Measurements from ENCODE around the gene MCMBP. TPM values are rescaled to one million over a fixed set of nuclear protein-coding genes. Genes with fewer than 3 reads are reported as not detected.

The MCMBP gene
- total RNA-seq, 1 experiment from 2014 or later = 46.3 TPM

DNA sequence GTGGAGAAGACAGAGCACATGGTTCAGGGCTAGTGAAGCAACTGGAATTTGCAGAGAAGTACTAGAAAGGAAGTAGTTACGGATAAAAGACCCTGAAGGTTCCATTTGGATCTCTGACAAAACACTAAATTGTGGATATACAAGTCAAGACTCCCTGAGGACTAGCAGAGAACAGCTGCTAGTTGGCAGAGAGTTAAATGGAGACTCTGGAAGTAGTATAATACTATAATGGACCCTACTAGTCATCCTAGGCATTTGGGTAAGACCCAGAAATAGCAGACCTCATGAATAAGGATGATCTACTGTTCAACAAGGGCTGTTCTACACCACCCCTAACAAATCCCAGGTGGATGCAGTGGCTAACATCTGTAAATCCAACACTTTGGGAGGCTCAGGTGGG, 19.1 kb downstream of the MCMBP start:
- DNase-seq = no peak
- Histone ChIP-seq H3K9me3 (no peaks in the 10 kb centered on the region), H3K4me3 (no peak overlapping the region), H3K27me3 (no peaks in the 10 kb centered on the region), H3K36me3 (peaks cover 80% of the 10 kb centered on the region)

DNA sequence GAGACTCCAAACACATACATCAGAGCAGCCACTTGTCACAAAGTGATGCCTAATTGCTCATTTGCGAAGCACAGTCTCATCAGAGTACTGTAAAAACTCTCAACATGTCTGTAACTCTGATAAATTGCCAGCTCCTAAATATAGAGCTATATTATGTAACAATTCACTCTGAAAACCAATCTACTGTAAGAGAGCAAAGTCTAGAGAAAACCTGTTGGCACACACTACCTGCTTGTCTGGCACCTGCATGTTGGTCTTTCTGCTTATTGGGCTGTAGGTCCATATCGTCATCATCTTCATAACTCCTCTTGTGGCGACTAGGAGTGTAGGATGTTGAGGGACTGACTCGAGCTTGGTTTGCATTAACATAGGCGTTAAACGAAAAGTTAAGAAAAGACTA, 19.8 kb downstream of the MCMBP start:
- no peak overlapping the region for H3K4me3 ChIP-seq
- no peaks in the 10 kb centered on the region for H3K27me3 ChIP-seq
- H3K36me3 ChIP-seq = peaks cover 78% of the 10 kb centered on the region

GRCh38 chr10:119852277-119852676, 20.4 kb downstream of the MCMBP start:
- Histone ChIP-seq H3K36me3 (peaks cover 78% of the 10 kb centered on the region), H3K9me3 (no peaks in the 10 kb centered on the region), H3K4me3 (no peak overlapping the region), H3K27me3 (no peaks in the 10 kb centered on the region)
- no peak for DNase-seq

More for the DNA sequence above, 19.8 kb downstream of the MCMBP start:
- DNase-seq = no peak
- no peaks in the 10 kb centered on the region for H3K9me3 ChIP-seq

DNA sequence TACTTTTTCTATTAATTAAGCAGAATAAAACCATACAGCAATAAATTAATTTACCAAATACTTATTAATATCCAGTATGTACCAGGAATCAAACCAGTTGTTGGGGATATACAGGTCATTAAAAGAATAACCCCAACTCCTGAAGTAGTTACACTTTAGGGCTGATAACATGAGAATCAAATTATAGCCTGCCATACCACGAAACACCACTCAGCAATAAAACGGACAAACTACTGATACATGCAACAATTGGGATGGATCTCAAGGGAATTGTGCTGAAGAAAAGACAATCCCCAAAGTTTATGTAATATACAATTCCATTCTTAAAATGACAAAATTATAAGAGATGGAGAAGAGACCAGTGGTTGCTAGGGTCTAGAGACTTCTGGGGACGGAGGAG, 22.7 kb downstream of the MCMBP start:
- Histone ChIP-seq H3K9me3 (no peaks in the 10 kb centered on the region), H3K27me3 (no peaks in the 10 kb centered on the region), H3K4me3 (no peak overlapping the region), H3K36me3 (peaks cover 79% of the 10 kb centered on the region)
- no peak for DNase-seq

- H3K9me3 ChIP-seq = no peaks in the 10 kb centered on the region
- H3K36me3 ChIP-seq = peaks cover 81% of the 10 kb centered on the region
- no peak overlapping the region for H3K4me3 ChIP-seq
- no peak for DNase-seq
- H3K27me3 ChIP-seq = no peaks in the 10 kb centered on the region
These were observed 23.4 kb downstream of the MCMBP start for GRCh38 chr10:119849031-119849789.

- Histone ChIP-seq H3K27me3 (no peaks in the 10 kb centered on the region), H3K9me3 (no peaks in the 10 kb centered on the region), H3K36me3 (peaks cover 90% of the 10 kb centered on the region), H3K4me3 (no peak overlapping the region)
- no peak for DNase-seq
These were observed 27.0 kb downstream of the MCMBP start for GRCh38 chr10:119845656-119846055.

GRCh38 chr10:119834188-119834587, 38.5 kb downstream of the MCMBP start:
- no peak overlapping the region for H3K4me3 ChIP-seq
- no peaks in the 10 kb centered on the region for H3K9me3 ChIP-seq
- no peaks in the 10 kb centered on the region for H3K27me3 ChIP-seq
- DNase-seq = no peak
- H3K36me3 ChIP-seq = peaks cover 85% of the 10 kb centered on the region

DNA sequence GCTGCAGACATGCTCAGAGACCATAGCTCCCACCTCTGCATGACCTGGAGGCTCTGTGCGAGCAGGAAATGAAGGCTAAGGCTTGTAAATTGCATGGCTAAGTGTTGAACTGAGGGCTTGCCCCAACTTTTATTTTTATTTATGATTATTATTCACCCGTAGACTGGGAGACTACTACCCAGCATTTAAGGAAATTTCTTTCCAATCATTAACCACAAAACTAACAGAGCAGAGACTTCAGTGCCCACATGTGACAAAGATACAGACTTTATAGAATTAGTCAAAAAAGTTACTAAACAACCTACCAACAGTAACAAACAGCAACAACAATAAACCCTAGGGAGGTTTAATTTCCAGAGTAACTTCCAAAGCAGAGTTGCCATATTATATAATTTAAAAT, 39.7 kb downstream of the MCMBP start:
- H3K27me3 ChIP-seq = no peaks in the 10 kb centered on the region
- no peak for DNase-seq
- no peak overlapping the region for H3K4me3 ChIP-seq
- H3K9me3 ChIP-seq = no peaks in the 10 kb centered on the region
- H3K36me3 ChIP-seq = peaks cover 88% of the 10 kb centered on the region

GRCh38 chr10:119831656-119832055, 41.0 kb downstream of the MCMBP start:
- peaks cover 89% of the 10 kb centered on the region for H3K36me3 ChIP-seq

DNA sequence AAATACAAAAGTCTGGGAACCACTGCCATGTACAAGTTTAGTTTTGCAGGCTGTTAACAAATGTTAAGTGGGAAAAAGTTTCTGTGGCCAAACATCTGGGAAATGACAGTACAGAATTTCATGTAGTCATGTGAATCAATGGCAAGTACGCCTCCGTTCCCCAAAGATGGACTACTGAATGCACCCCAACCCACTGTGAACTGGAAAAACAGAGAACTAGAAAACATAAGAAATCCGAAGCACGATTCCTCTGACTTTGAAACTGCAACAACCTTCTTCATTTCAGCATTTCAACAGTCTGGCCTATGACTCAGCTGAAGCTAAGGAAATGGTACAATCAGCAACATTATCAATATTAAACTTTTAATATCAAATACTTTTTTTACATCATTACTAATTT, 41.8 kb downstream of the MCMBP start:
- DNase-seq = no peak
- H3K9me3 ChIP-seq = no peaks in the 10 kb centered on the region
- no peaks in the 10 kb centered on the region for H3K27me3 ChIP-seq
- H3K4me3 ChIP-seq = no peak overlapping the region
- H3K36me3 ChIP-seq = peaks cover 89% of the 10 kb centered on the region

More at GRCh38 chr10:119831656-119832055, 41.0 kb downstream of the MCMBP start:
- Histone ChIP-seq H3K27me3 (no peaks in the 10 kb centered on the region), H3K9me3 (no peaks in the 10 kb centered on the region), H3K4me3 (no peak overlapping the region)
- DNase-seq = no peak

- Histone ChIP-seq H3K36me3 (peaks cover 91% of the 10 kb centered on the region), H3K4me3 (no peak overlapping the region), H3K27me3 (no peaks in the 10 kb centered on the region), H3K9me3 (no peaks in the 10 kb centered on the region)
- DNase-seq = no peak
These were observed 43.2 kb downstream of the MCMBP start for GRCh38 chr10:119829429-119829828.

- no peak overlapping the region for H3K4me3 ChIP-seq
- H3K36me3 ChIP-seq = peaks cover 72% of the 10 kb centered on the region
- no peaks in the 10 kb centered on the region for H3K27me3 ChIP-seq
- H3K9me3 ChIP-seq = no peaks in the 10 kb centered on the region
- no peak for DNase-seq
These were observed 45.2 kb downstream of the MCMBP start for GRCh38 chr10:119827430-119827829.

GRCh38 chr10:119826771-119827170, 45.9 kb downstream of the MCMBP start:
- H3K4me3 ChIP-seq = no peak overlapping the region
- H3K36me3 ChIP-seq = peaks cover 66% of the 10 kb centered on the region
- H3K27me3 ChIP-seq = no peaks in the 10 kb centered on the region
- no peaks in the 10 kb centered on the region for H3K9me3 ChIP-seq
- no peak for DNase-seq

- H3K27me3 ChIP-seq = no peaks in the 10 kb centered on the region
- DNase-seq = no peak
- H3K36me3 ChIP-seq = peaks cover 41% of the 10 kb centered on the region
- H3K4me3 ChIP-seq = no peak overlapping the region
- H3K9me3 ChIP-seq = no peaks in the 10 kb centered on the region
These were observed 48.3 kb downstream of the MCMBP start for GRCh38 chr10:119824299-119824698.

- Histone ChIP-seq H3K27me3 (no peaks in the 10 kb centered on the region), H3K9me3 (no peaks in the 10 kb centered on the region), H3K4me3 (no peak overlapping the region), H3K36me3 (peaks cover 10% of the 10 kb centered on the region)
- no peak for DNase-seq
These were observed 51.5 kb downstream of the MCMBP start for GRCh38 chr10:119821182-119821581.

DNA sequence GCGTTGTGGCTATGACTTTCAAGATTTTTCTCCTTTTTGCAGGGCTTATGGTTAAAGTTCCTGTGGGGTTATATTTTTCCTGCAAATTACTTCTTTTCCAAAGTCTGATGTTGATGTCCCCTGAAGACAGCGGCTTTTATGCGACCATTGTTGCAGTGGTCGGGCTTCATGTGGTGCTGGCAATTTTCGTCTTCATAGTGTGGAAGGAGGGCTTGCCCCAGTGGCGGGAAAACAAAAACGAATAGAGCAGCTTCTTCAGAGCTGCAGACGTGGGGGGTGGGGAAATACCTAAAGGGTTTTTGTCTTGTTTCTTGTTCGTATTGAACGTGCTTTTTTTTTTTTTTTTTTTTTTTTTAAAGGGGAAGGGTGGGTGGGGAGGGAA, 53.8 kb downstream of the MCMBP start:
- Histone ChIP-seq H3K36me3 (no peaks in the 10 kb centered on the region; the same call in 1 of the 2 replicates), H3K4me3 (no peak overlapping the region)

GRCh38 chr10:119817991-119818888, 54.4 kb downstream of the MCMBP start:
- Histone ChIP-seq H3K36me3 (no peaks in the 10 kb centered on the region; the same call in 1 of the 2 replicates), H3K4me3 (no peak overlapping the region), H3K9me3 (no peaks in the 10 kb centered on the region), H3K27me3 (no peaks in the 10 kb centered on the region)
- no peak for DNase-seq

More for the DNA sequence above, 53.8 kb downstream of the MCMBP start:
- DNase-seq = no peak
- Histone ChIP-seq H3K27me3 (no peaks in the 10 kb centered on the region), H3K9me3 (no peaks in the 10 kb centered on the region)

Measured in MG63 (cell line).